ENCODE results near the gene SAMD10. TPM values are rescaled to one million over a fixed set of nuclear protein-coding genes. Genes with fewer than 3 reads are reported as not detected.

Gene SAMD10
- total RNA-seq, 1 experiment from 2014 or later = 5.7 TPM

- Mint-ChIP-seq H3K9me3 (no peaks in the 10 kb centered on the region; a peak in 1 of 5 replicates), H3K27ac (no peak overlapping the region; a peak in 1 of 7 replicates), H3K4me1 (no peaks in the 10 kb centered on the region), H3K36me3 (ENCODE audit: insufficient read depth in 1 of 3, low read depth in 3 of 3) (peaks cover 39 to 85% (median 78%) of the 10 kb centered on the region in 3 experiments), H3K4me3 (no peak overlapping the region), H3K27me3 (ENCODE audit: low read depth) (no peaks in the 10 kb centered on the region)
- Histone ChIP-seq H2BK12ac (ENCODE audit: insufficient read length, low read depth, low read length) (no peak overlapping the region), H3K27ac (ENCODE audit: insufficient read length, low read depth, low read length) (no peak overlapping the region), H3K27me3 (ENCODE audit: insufficient read depth, low read length) (no peaks in the 10 kb centered on the region), H2BK5ac (ENCODE audit: insufficient read length, low read length) (no peak overlapping the region), H3T11ph (ENCODE audit: low read length) (no peak overlapping the region), H2BK15ac (ENCODE audit: low read depth, low read length) (no peak overlapping the region), H2AK5ac (ENCODE audit: insufficient read length, low read length) (no peak overlapping the region), H3K9me3 (ENCODE audit: control insufficient read depth, low read depth, low read length) (no peaks in the 10 kb centered on the region), H2BK20ac (ENCODE audit: low read depth, low read length, poor library complexity, severe bottlenecking) (no peak overlapping the region), H4K5ac (ENCODE audit: insufficient read length, low read depth, low read length) (no peak overlapping the region), H3K4me1 (ENCODE audit: insufficient read depth, low read length) (no peaks in the 10 kb centered on the region), H3K18ac (ENCODE audit: insufficient read length, low read depth, low read length) (no peak overlapping the region), H3K23me2 (ENCODE audit: insufficient read length, low read depth, low read length, poor library complexity, severe bottlenecking) (no peaks in the 10 kb centered on the region), H3K9ac (ENCODE audit: extremely low read depth, insufficient read length, low read length) (no peak overlapping the region), H3K56ac (ENCODE audit: insufficient read length, low read depth, low read length) (no peak overlapping the region), H3K4me2 (ENCODE audit: insufficient read depth, insufficient read length, low read length) (no peak overlapping the region), H3K14ac (ENCODE audit: insufficient read depth, low read length) (no peak overlapping the region), H4K20me1 (ENCODE audit: control insufficient read depth, insufficient read depth, insufficient read length) (no peaks in the 10 kb centered on the region), H3K4ac (ENCODE audit: low read depth, low read length) (no peak overlapping the region), H3K79me1 (ENCODE audit: insufficient read depth, low read depth, low read length, poor library complexity, severe bottlenecking) (no peaks in the 10 kb centered on the region), H3K23ac (ENCODE audit: insufficient read length, low read depth, low read length) (no peak overlapping the region), H4K8ac (replicated peaks; ENCODE audit: insufficient read length, low read depth, low read length) (no peak overlapping the region), H3K79me2 (ENCODE audit: insufficient read depth, low read length) (no peaks in the 10 kb centered on the region), H2BK120ac (ENCODE audit: low read depth, low read length, poor library complexity, severe bottlenecking) (no peak overlapping the region), H4K91ac (ENCODE audit: insufficient read length, low read depth, low read length) (no peak overlapping the region), H2AFZ (ENCODE audit: low read length) (no peak overlapping the region)
- no CpG with 5 or more reads among the region's 17 CpGs for WGBS (ENCODE audit: extremely low coverage, insufficient read length, low lambda C conversion rate)
- TF ChIP-seq CTCF (conservative IDR thresholded peaks at IDR 0.05) = no peak
- no peak for DNase-seq
Measured at GRCh38 chr20:64024141-64024990, 44.9 kb upstream of the SAMD10 start.

Data from H9 (cell line).